ENCODE data around the gene DMGDH. TPM values are rescaled to one million over a fixed set of nuclear protein-coding genes. Genes with fewer than 3 reads are reported as not detected.

Gene DMGDH
- total RNA-seq, 1 experiment from 2014 or later = not detected

GRCh38 chr5:78974011-78974410, 95.5 kb downstream of the DMGDH start:
- no peak overlapping the region; a peak in 1 of 7 replicates for H3K27ac Mint-ChIP-seq
- Histone ChIP-seq H2BK15ac (ENCODE audit: low read depth, low read length) (no peak overlapping the region), H3K4me1 (ENCODE audit: insufficient read depth, low read length) (peaks cover 3% of the 10 kb centered on the region; the same call in 1 of the 2 replicates), H3K4me2 (ENCODE audit: insufficient read depth, insufficient read length, low read length) (no peak overlapping the region), H3K9ac (ENCODE audit: extremely low read depth, insufficient read length, low read length) (no peak overlapping the region), H3K79me2 (ENCODE audit: insufficient read depth, low read length) (no peaks in the 10 kb centered on the region; the same call in 1 of the 2 replicates), H4K91ac (ENCODE audit: insufficient read length, low read depth, low read length) (no peak overlapping the region), H2BK20ac (ENCODE audit: low read depth, low read length, poor library complexity, severe bottlenecking) (no peak overlapping the region), H3K9me3 (ENCODE audit: control insufficient read depth, low read depth, low read length) (no peaks in the 10 kb centered on the region), H3K23ac (ENCODE audit: insufficient read length, low read depth, low read length) (no peak overlapping the region), H3K4ac (ENCODE audit: low read depth, low read length) (no peak overlapping the region), H3T11ph (ENCODE audit: low read length) (no peak overlapping the region), H3K79me1 (ENCODE audit: insufficient read depth, low read depth, low read length, poor library complexity, severe bottlenecking) (no peaks in the 10 kb centered on the region), H4K8ac (replicated peaks; ENCODE audit: insufficient read length, low read depth, low read length) (no peak overlapping the region), H2BK12ac (ENCODE audit: insufficient read length, low read depth, low read length) (no peak overlapping the region), H3K27me3 (ENCODE audit: insufficient read depth, low read length) (no peaks in the 10 kb centered on the region), H2BK5ac (ENCODE audit: insufficient read length, low read length) (no peak overlapping the region), H2AFZ (ENCODE audit: low read length) (no peak overlapping the region), H3K56ac (ENCODE audit: insufficient read length, low read depth, low read length) (no peak overlapping the region), H2BK120ac (ENCODE audit: low read depth, low read length, poor library complexity, severe bottlenecking) (no peak overlapping the region), H3K27ac (ENCODE audit: insufficient read length, low read depth, low read length) (no peak overlapping the region), H4K5ac (ENCODE audit: insufficient read length, low read depth, low read length) (no peak overlapping the region), H3K18ac (ENCODE audit: insufficient read length, low read depth, low read length) (no peak overlapping the region), H3K14ac (ENCODE audit: insufficient read depth, low read length) (no peak overlapping the region), H3K23me2 (ENCODE audit: insufficient read length, low read depth, low read length, poor library complexity, severe bottlenecking) (no peaks in the 10 kb centered on the region), H4K20me1 (ENCODE audit: control insufficient read depth, insufficient read depth, insufficient read length) (no peaks in the 10 kb centered on the region), H2AK5ac (ENCODE audit: insufficient read length, low read length) (no peak overlapping the region)
- no CpG with 5 or more reads among the region's 5 CpGs for WGBS (ENCODE audit: extremely low coverage, insufficient read length, low lambda C conversion rate)
- TF ChIP-seq CTCF (conservative IDR thresholded peaks at IDR 0.05) = no peak
- DNase-seq = no peak
- no peaks in the 10 kb centered on the region for H3K36me3 Mint-ChIP-seq (ENCODE audit: insufficient read depth in 1 of 3, low read depth in 3 of 3)
- H3K4me1 Mint-ChIP-seq = peaks cover 24 to 25% of the 10 kb centered on the region in 2 experiments
- no peak overlapping the region for H3K4me3 Mint-ChIP-seq
- no peaks in the 10 kb centered on the region for H3K27me3 Mint-ChIP-seq (ENCODE audit: low read depth)
- H3K9me3 Mint-ChIP-seq = no peaks in the 10 kb centered on the region

All from H9 (cell line).